Measurements from ENCODE around the gene KREMEN1. TPM values are rescaled to one million over a fixed set of nuclear protein-coding genes. Genes with fewer than 3 reads are reported as not detected.

Gene KREMEN1
- total RNA-seq, 1 experiment from 2014 or later = 1.5 TPM

DNA sequence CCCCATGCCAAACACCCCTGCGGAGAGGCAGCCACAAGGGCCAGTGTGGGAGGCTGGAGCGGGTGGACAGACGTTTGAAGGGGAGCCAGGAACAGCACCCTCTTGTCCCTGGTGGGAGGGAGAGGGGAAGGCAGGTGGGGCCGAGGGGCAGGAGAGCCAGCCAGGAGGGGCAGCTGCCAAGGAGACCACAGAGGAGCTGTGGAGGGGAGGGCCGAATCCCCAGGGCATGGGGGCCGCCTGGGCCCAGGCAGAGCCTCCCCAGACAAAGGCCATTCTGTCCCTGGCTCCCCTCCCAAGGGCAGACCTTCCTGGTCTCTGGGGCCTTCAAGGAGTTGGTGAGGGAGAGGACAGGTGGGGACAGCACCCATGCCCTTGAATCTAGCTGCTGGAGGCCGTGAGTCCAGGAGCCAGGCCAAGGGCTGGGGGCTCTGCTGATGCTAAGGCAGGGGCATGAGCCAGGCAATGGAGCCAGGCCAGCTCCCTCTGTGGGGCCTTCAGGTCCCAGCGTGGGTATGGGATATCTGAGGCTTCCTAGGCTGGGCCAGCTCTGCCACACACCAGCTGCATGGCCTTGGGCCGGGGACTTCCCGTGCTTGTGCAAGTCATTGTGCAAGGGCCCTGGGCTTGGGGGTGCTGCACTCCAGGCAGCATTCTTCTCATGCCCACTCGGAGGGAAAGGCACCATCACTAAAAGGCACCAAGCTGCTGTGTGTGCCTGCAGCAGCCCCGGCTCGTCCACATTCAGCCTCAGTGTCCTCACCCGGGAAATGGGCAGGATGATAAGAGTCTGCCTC lies 144.2 kb downstream of the KREMEN1 start:
- no peak for DNase-seq (ENCODE audit: extremely low read depth, low read depth)

Small RNAs within 50 kb of the gene (small RNA-seq; reads per million reads assigned to genes)
- gene RNU6-1219P (0 reads per million in 2 experiments), gene RNU6-810P (0 reads per million in 2 experiments)

Other genes with a start within 250 kb of the KREMEN1 start
- 2.8 and 4.5 TPM in 2 replicates for gene ZNRF3, start 189.5 kb upstream of the KREMEN1 start, total RNA-seq (2014; rRNA removed; shearing (Covaris generic))
- gene C22orf31, start 11.2 kb upstream of the KREMEN1 start, total RNA-seq (2014; rRNA removed; shearing (Covaris generic)) = not detected in 2 replicates
- gene EMID1, start 132.9 kb downstream of the KREMEN1 start, total RNA-seq (2014; rRNA removed; shearing (Covaris generic)) = 0.07 TPM in 1 of 2 replicates, not detected in the other
- gene RHBDD3, start 194.9 kb downstream of the KREMEN1 start, total RNA-seq (2014; rRNA removed; shearing (Covaris generic)) = 21.3 and 21.6 TPM in 2 replicates
- gene EWSR1, start 195.2 kb downstream of the KREMEN1 start, total RNA-seq (2014; rRNA removed; shearing (Covaris generic)) = 150 and 176 TPM in 2 replicates
- 10.2 and 11.4 TPM in 2 replicates for gene GAS2L1, start 233.6 kb downstream of the KREMEN1 start, total RNA-seq (2014; rRNA removed; shearing (Covaris generic))
- not detected in 2 replicates for gene RASL10A, start 242.7 kb downstream of the KREMEN1 start, total RNA-seq (2014; rRNA removed; shearing (Covaris generic))